GM18858 (cell line): ENCODE measurements around the gene SEMA3C.
"Not testable (repeated sequence)": the region's sequence is repeated elsewhere in the genome, so short reads cannot be mapped to it uniquely, and the experiment has no call there.

Source experiments
- ATAC-seq: cut with Tn5 transposase; IDR thresholded peaks from one replicate; pipeline ENCODE4 v1.9.1; 2021; ENCODE audit not compliant: unreplicated experiment

The SEMA3C gene

GRCh38 chr7:80929619-80930018 lies 10.8 kb upstream of the SEMA3C start:
- no peak for ATAC-seq

GRCh38 chr7:80926955-80927354 lies 8.1 kb upstream of the SEMA3C start:
- not testable (repeated sequence) for ATAC-seq

- ATAC-seq, result no peak
Observed at GRCh38 chr7:80924090-80924489, 5.2 kb upstream of the SEMA3C start.

- ATAC-seq, result no peak
Observed at GRCh38 chr7:80923211-80923612, 4.4 kb upstream of the SEMA3C start.

GRCh38 chr7:80922253-80923049 lies 3.6 kb upstream of the SEMA3C start:
- ATAC-seq, result no peak

DNA sequence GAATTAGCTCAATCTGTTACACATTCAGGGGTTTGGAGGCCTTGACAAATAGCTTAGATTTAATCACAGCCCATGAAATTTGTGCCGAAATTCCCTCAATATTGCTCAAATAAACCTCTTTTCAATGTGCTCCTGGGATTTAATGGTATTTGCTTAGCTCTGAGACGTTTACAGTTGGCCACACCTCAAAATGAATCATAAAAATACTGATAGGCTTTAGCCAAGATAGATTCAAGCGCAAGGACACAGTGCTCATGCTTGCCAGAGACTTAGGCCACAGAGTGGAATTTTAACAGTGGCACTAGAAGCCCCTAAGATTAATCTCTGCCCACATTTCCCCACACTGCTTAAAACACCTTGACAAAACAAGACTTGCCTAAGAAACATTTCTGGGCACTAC lies 2.3 kb upstream of the SEMA3C start:
- ATAC-seq, result no peak

- peak; percentile 63 for ATAC-seq
Observed at GRCh38 chr7:80918399-80918798, 452 bp downstream of the SEMA3C start.

- no peak for ATAC-seq
Observed at GRCh38 chr7:80916770-80917741, 1.8 kb downstream of the SEMA3C start.

GRCh38 chr7:80910228-80910627 lies 8.6 kb downstream of the SEMA3C start:
- no peak for ATAC-seq

DNA sequence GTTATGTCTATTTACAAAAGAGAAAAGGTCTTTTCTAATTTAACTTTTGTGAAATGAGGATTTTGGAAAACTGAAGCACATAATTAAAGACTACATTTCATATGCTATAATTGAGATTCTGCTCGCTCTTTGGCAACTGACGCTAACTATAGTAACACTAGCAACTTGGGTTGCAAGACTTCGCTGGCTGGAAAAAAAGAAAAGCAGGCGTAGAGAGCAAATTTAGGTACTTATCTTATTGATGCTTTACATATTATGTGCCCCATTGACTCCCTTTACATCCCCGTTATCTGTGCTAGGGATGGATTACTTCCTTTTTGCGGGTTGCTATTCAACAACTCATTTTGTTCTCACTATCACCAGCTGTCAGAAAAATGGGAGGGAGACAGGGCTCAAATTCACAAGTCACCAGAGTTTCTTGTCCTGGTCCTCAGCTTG lies 10.5 kb downstream of the SEMA3C start:
- no peak for ATAC-seq

- ATAC-seq, result no peak
Observed at GRCh38 chr7:80907612-80908011, 11.2 kb downstream of the SEMA3C start.

- ATAC-seq, result no peak
Observed at GRCh38 chr7:80907141-80907601, 11.7 kb downstream of the SEMA3C start.

GRCh38 chr7:80905334-80905733 lies 13.5 kb downstream of the SEMA3C start:
- no peak for ATAC-seq

GRCh38 chr7:80902716-80903308 lies 16.0 kb downstream of the SEMA3C start:
- ATAC-seq, result peak; percentile 74

GRCh38 chr7:80902019-80902418 lies 16.8 kb downstream of the SEMA3C start:
- ATAC-seq, result no peak

- ATAC-seq, result no peak
Observed at GRCh38 chr7:80900583-80901576, 18.0 kb downstream of the SEMA3C start.

- ATAC-seq, result no peak
Observed at GRCh38 chr7:80896906-80897598, 21.8 kb downstream of the SEMA3C start.

DNA sequence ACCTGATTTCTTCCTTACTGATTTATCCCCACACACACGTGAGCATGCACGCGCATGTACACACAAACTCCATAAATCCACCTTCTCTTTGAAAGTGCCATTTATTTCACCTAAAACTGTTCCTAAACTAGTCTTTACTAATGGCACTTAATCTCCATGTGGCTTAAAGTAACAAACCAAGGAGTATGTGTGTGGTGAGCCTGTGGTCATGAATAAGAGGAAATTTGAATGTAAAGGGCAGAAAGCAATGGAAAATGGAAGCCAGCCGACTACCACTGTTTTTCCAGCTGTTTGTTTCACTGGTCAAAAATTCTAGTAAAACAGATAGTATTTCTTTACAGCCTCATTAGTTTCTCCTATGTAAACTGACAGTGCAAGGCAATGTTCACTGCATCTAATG lies 23.8 kb downstream of the SEMA3C start:
- ATAC-seq, result no peak

DNA sequence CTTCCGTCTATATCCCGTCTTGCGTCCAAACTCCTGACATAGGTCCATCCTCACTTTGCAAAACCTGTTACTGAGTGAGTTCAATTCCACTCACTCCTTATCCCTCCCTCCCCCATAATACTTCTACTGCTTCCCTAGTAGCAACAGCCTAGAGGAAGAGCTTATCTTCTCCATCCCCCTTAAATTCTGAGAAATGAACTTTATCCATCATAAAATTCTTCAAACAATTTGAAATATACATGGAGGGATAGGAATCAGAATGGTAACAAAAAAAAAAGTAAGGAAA lies 27.6 kb downstream of the SEMA3C start:
- ATAC-seq, result no peak
